IPS DF 4.7 (cell line): ENCODE data around the gene SEC24D.
"Not testable (repeated sequence)": the region's sequence is repeated elsewhere in the genome, so short reads cannot be mapped to it uniquely, and the experiment has no call there.

Experiments used
- DNase-seq: peaks from one replicate; pipeline ENCODE4 v3.0.0-alpha.2; 2013; ENCODE audit warnings: low spot score; ENCODE audit errors: extremely low read depth

SEC24D gene

GRCh38 chr4:118810991-118811764 is 24.7 kb downstream of the SEC24D start:
- no peak for DNase-seq

- no peak for DNase-seq
These were observed 28.3 kb downstream of the SEC24D start for GRCh38 chr4:118807659-118808058.

- no peak for DNase-seq
These were observed 32.7 kb downstream of the SEC24D start for GRCh38 chr4:118803253-118803652.

GRCh38 chr4:118801895-118802575 is 33.9 kb downstream of the SEC24D start:
- no peak for DNase-seq

GRCh38 chr4:118799231-118799942 is 36.5 kb downstream of the SEC24D start:
- no peak for DNase-seq

GRCh38 chr4:118798658-118799057 is 37.3 kb downstream of the SEC24D start:
- no peak for DNase-seq

GRCh38 chr4:118797558-118798142 is 38.3 kb downstream of the SEC24D start:
- DNase-seq = no peak

- DNase-seq = not testable (repeated sequence)
These were observed 44.1 kb downstream of the SEC24D start for GRCh38 chr4:118791690-118792446.

GRCh38 chr4:118790544-118790943 is 45.4 kb downstream of the SEC24D start:
- DNase-seq = no peak

GRCh38 chr4:118788911-118789310 is 47.0 kb downstream of the SEC24D start:
- DNase-seq = no peak

- DNase-seq = no peak
These were observed 48.0 kb downstream of the SEC24D start for GRCh38 chr4:118787844-118788380.

GRCh38 chr4:118784776-118785175 is 51.1 kb downstream of the SEC24D start:
- no peak for DNase-seq

GRCh38 chr4:118783887-118784286 is 52.0 kb downstream of the SEC24D start:
- no peak for DNase-seq

- not testable (repeated sequence) for DNase-seq
These were observed 53.0 kb downstream of the SEC24D start for GRCh38 chr4:118782886-118783285.

- DNase-seq = not testable (repeated sequence)
These were observed 58.3 kb downstream of the SEC24D start for GRCh38 chr4:118777649-118778048.

GRCh38 chr4:118776955-118777640 is 58.8 kb downstream of the SEC24D start:
- DNase-seq = not testable (repeated sequence)

GRCh38 chr4:118776157-118776954 is 59.6 kb downstream of the SEC24D start:
- DNase-seq = no peak

GRCh38 chr4:118775405-118775804 is 60.5 kb downstream of the SEC24D start:
- DNase-seq = no peak

GRCh38 chr4:118774989-118775388 is 60.9 kb downstream of the SEC24D start:
- no peak for DNase-seq
